A549 (cell line): ENCODE results near the gene SYTL3. TPM values are rescaled to one million over a fixed set of nuclear protein-coding genes. Genes with fewer than 3 reads are reported as not detected.

Source experiments
- ATAC-seq, 2 experiments: fragments of 200-7000 bp in 1 of 2; fragments of >200 bp in 1 of 2; cut with Nextera tagmentation in 1 of 2; cut with Tn5 transposase in 1 of 2; 3 replicates each; pipeline versions ENCODE4 v1.8.0 to v1.9.1; 2018 to 2020; ENCODE audit warnings: mild to moderate bottlenecking in 1 of 2, moderate library complexity in 1 of 2
- CTCF ChIA-PET: fragments of 300-600 bp; sonication (Branson Sonifier 250); formaldehyde crosslinking; extraction: SDS; loops from one replicate; lab custom pipeline; 2021; ENCODE audit warnings: antibody characterized with exemption, inconsistent platforms; lab: Yijun Ruan, JAX
- POLR2A ChIA-PET: fragments of 350-600 bp; formaldehyde crosslinking; extraction: SDS; loops from one replicate; lab custom pipeline; 2021; ENCODE audit warnings: antibody characterized with exemption, inconsistent platforms; lab: Yijun Ruan, JAX
- DNase-seq, 2 experiments: peaks; one replicate each; pipeline versions ENCODE4 v3.0.0 to v3.0.0-alpha.2; 2011 to 2016; ENCODE audit warnings: low read depth in 1 of 2, low spot score in 1 of 2
- FAIRE-seq: peaks from 2 replicates; lab custom pipeline; 2011; peaks lifted over from hg19 to GRCh38; lab: Jason Lieb, UNC
- H3K27ac ChIP-seq, 2 experiments: fragments of >200 bp; sonication (Bioruptor Twin); formaldehyde crosslinking; 3 replicates each; pipeline ENCODE4 v1.5.1; 2016 to 2017
- H3K4me1 ChIP-seq: fragments of >200 bp; sonication (Bioruptor Twin); formaldehyde crosslinking; 3 replicates; pipeline ENCODE4 v1.6.1; 2016
- H3K4me2 ChIP-seq: fragments of >200 bp; sonication (Bioruptor Twin); formaldehyde crosslinking; 3 replicates; pipeline ENCODE4 v1.6.1; 2016
- H3K4me3 ChIP-seq: fragments of >200 bp; sonication (Bioruptor Twin); formaldehyde crosslinking; 3 replicates; pipeline ENCODE4 v1.5.1; 2016
- H3K9me3 ChIP-seq: fragments of >200 bp; sonication (Bioruptor Twin); formaldehyde crosslinking; 3 replicates; pipeline ENCODE4 v1.6.1; 2016
- ATOH8 ChIP-seq: fragments of 250-450 bp; sonication (Bioruptor Pico); IDR thresholded peaks from 2 replicates; pipeline ENCODE4 v1.5.0; 2020; ENCODE audit warnings: low read depth, mild to moderate bottlenecking, moderate library complexity
- BHLHE40 ChIP-seq: IDR thresholded peaks from 2 replicates; pipeline ENCODE4 v1.6.1; 2012; ENCODE audit warnings: low read depth, low read length, inconsistent platforms
- E2F6 ChIP-seq: IDR thresholded peaks from 2 replicates; pipeline ENCODE4 v1.6.1; 2012; ENCODE audit warnings: low read depth, borderline replicate concordance
- ELK1 ChIP-seq: fragments of 150-350 bp; IDR thresholded peaks from 2 replicates; pipeline ENCODE4 v1.6.1; 2014; ENCODE audit warnings: low read depth, mild to moderate bottlenecking, low read length
- ESRRA ChIP-seq: fragments of 150-350 bp; IDR thresholded peaks from 2 replicates; pipeline ENCODE4 v1.6.1; 2014; ENCODE audit warnings: mild to moderate bottlenecking, low read length, borderline replicate concordance
- FOSL2 ChIP-seq, 2 experiments: fragments of 450-650 bp in 1 of 2; fragments of >200 bp in 1 of 2; sonication (Bioruptor Twin) in 1 of 2; formaldehyde crosslinking; IDR thresholded peaks; 2 replicates each; pipeline versions ENCODE4 v1.5.0 to v1.6.1; 2016 to 2020; ENCODE audit warnings: mild to moderate bottlenecking in 1 of 2, moderate library complexity in 1 of 2
- HES2 ChIP-seq: fragments of >200 bp; sonication (Bioruptor Twin); formaldehyde crosslinking; IDR thresholded peaks from 2 replicates; pipeline ENCODE4 v1.6.1; 2016
- HMGXB4 ChIP-seq: fragments of 250-450 bp; sonication (Bioruptor Pico); IDR thresholded peaks from 2 replicates; pipeline ENCODE4 v1.5.0; 2021; ENCODE audit warnings: mild to moderate bottlenecking, moderate library complexity, borderline replicate concordance
- HOXB5 ChIP-seq: fragments of 250-450 bp; sonication (Bioruptor Pico); IDR thresholded peaks from 2 replicates; pipeline ENCODE4 v1.5.0; 2020; ENCODE audit warnings: mild to moderate bottlenecking, moderate library complexity
- JUNB ChIP-seq: fragments of >200 bp; sonication (Bioruptor Twin); formaldehyde crosslinking; IDR thresholded peaks from 2 replicates; pipeline ENCODE4 v1.6.1; 2016
- KDM5A ChIP-seq: fragments of 200-600 bp; sonication (generic); IDR thresholded peaks from 2 replicates; pipeline ENCODE4 v1.6.1; 2016; ENCODE audit warnings: antibody characterized with exemption, mild to moderate bottlenecking
- MAX ChIP-seq: IDR thresholded peaks from 2 replicates; pipeline ENCODE4 v1.6.1; 2012
- MYC ChIP-seq: IDR thresholded peaks from 2 replicates; pipeline ENCODE4 v1.6.1; 2012; ENCODE audit warnings: mild to moderate bottlenecking, inconsistent platforms, low read length, improper control_type of control experiment, borderline replicate concordance
- PBX3 ChIP-seq: IDR thresholded peaks from 2 replicates; pipeline ENCODE4 v1.6.1; 2012
- RAD21 ChIP-seq, 2 experiments: fragments of >200 bp in 1 of 2; sonication (Bioruptor Twin) in 1 of 2; formaldehyde crosslinking in 1 of 2; IDR thresholded peaks in 1 of 2; conservative IDR thresholded peaks in 1 of 2; 2 replicates in 1 of 2; 3 replicates in 1 of 2; pipeline ENCODE4 v1.6.1; 2012 to 2018; ENCODE audit warnings: inconsistent platforms in 1 of 2
- REST ChIP-seq: fragments of 200-600 bp; sonication (generic); IDR thresholded peaks from 2 replicates; pipeline ENCODE4 v1.6.1; 2016; ENCODE audit warnings: antibody characterized with exemption, mild to moderate bottlenecking, moderate library complexity
- RFX5 ChIP-seq: fragments of 450-650 bp; IDR thresholded peaks from 2 replicates; pipeline ENCODE4 v1.7.1; 2014; ENCODE audit warnings: antibody characterized with exemption, mild to moderate bottlenecking, moderate library complexity
- SMC3 ChIP-seq: fragments of >200 bp; sonication (Bioruptor Twin); formaldehyde crosslinking; IDR thresholded peaks from 3 replicates; pipeline ENCODE4 v1.6.1; 2018; ENCODE audit warnings: inconsistent platforms
- SREBF2 ChIP-seq: fragments of 450-650 bp; IDR thresholded peaks from 2 replicates; pipeline ENCODE4 v1.6.1; 2014; ENCODE audit warnings: mild to moderate bottlenecking, moderate library complexity
- USF2 ChIP-seq: fragments of 450-650 bp; IDR thresholded peaks from 2 replicates; pipeline ENCODE4 v1.6.1; 2014; ENCODE audit warnings: antibody characterized with exemption
- ZFP36 ChIP-seq: fragments of 450-650 bp; IDR thresholded peaks from 2 replicates; pipeline ENCODE4 v1.6.1; 2014; ENCODE audit warnings: borderline replicate concordance; ENCODE audit not compliant: partially characterized antibody
- ZSCAN20 ChIP-seq: fragments of 250-450 bp; sonication (Bioruptor Pico); IDR thresholded peaks from 2 replicates; pipeline ENCODE4 v1.8.0; 2022; ENCODE audit warnings: mild to moderate bottlenecking, moderate library complexity
- WGBS: methylation state at CpG from one replicate; pipeline ENCODE4 v1.1.6; 2017; ENCODE audit errors: missing lambda C conversion rate; 5-methylcytosine and 5-hydroxymethylcytosine counted together
- polyA plus RNA-seq, 4 experiments: library from polyadenylated mRNA; depleted of rRNA in 3 of 4; stranded (reverse); fragments of >200 nt; fragmentation: RNase III in 1 of 4; extraction: RNeasy Plus Mini Kit Qiagen cat#74134 plus additional on column Dnase treatment in 1 of 4; gene quantifications; 2 replicates in 3 of 4; 3 replicates in 1 of 4; pipeline ENCODE4 v1.2.3, GENCODE V29; 2011 to 2017

SYTL3 gene
- polyA plus RNA-seq, 2 of the 4 experiments (the other 2 are of a cell fraction), result 0.63 to 0.89 TPM

- FAIRE-seq (no peak), DNase-seq (no peak), ATAC-seq (no peak)
- Histone ChIP-seq H3K4me3 (no peak overlapping the region), H3K9me3 (no peaks in the 10 kb centered on the region), H3K27ac (no peak overlapping the region), H3K4me1 (peaks cover 12% of the 10 kb centered on the region; the same call in 2 of the 3 replicates), H3K4me2 (no peak overlapping the region)
- ChIA-PET POLR2A (no interaction called here), CTCF (no interaction called here)
- no peak for TF ChIP-seq FOSL2 (IDR thresholded peaks at IDR 0.05)
- TF ChIP-seq FOSL2 (CRISPR knock-in tag; IDR thresholded peaks at IDR 0.05), result no peak
- no peak for TF ChIP-seq PBX3
- no peak for TF ChIP-seq ELK1
- no peak for TF ChIP-seq ATOH8
- TF ChIP-seq JUNB, result no peak
- TF ChIP-seq MYC, result no peak
- TF ChIP-seq ESRRA, result no peak
- TF ChIP-seq SREBF2, result no peak
- TF ChIP-seq RAD21 (conservative IDR thresholded peaks at IDR 0.05 in 1 of 2, IDR thresholded peaks at IDR 0.05 in 1 of 2), result no peak
- TF ChIP-seq HOXB5 (CRISPR knock-in tag), result no peak
- TF ChIP-seq REST, result no peak
- 86% methylated on average over 11 of the region's 11 CpGs for WGBS
These were observed 104.9 kb downstream of the SYTL3 start for GRCh38 chr6:158754738-158755137.

- CTCF ChIA-PET, result no interaction called here
- POLR2A ChIA-PET, result no interaction called here
- Histone ChIP-seq H3K9me3 (no peaks in the 10 kb centered on the region), H3K4me3 (no peak overlapping the region), H3K4me1 (peaks cover 12% of the 10 kb centered on the region; the same call in 2 of the 3 replicates), H3K27ac (no peak overlapping the region), H3K4me2 (no peak overlapping the region)
- WGBS, result 93% methylated on average over 13 of the region's 13 CpGs
- DNase-seq (no peak), ATAC-seq (no peak), FAIRE-seq (no peak)
- TF ChIP-seq ESRRA, result no peak
- TF ChIP-seq HMGXB4 (CRISPR knock-in tag), result no peak
- no peak for TF ChIP-seq KDM5A
- no peak for TF ChIP-seq PBX3
- no peak for TF ChIP-seq RFX5
- no peak for TF ChIP-seq ZSCAN20 (CRISPR knock-in tag)
- no peak for TF ChIP-seq USF2
- no peak for TF ChIP-seq ELK1
- no peak for TF ChIP-seq BHLHE40
- no peak for TF ChIP-seq SMC3
- TF ChIP-seq MAX, result no peak
- no peak for TF ChIP-seq SREBF2
- TF ChIP-seq ZFP36, result no peak
- no peak for TF ChIP-seq HES2
- no peak for TF ChIP-seq E2F6
- TF ChIP-seq RAD21 (conservative IDR thresholded peaks at IDR 0.05 in 1 of 2, IDR thresholded peaks at IDR 0.05 in 1 of 2), result no peak
These were observed 105.8 kb downstream of the SYTL3 start for GRCh38 chr6:158755636-158756035.
